GM21367 (cell line): ENCODE data around the gene SUPT3H.

Experiments used
- ATAC-seq: cut with Tn5 transposase; IDR thresholded peaks from one replicate; pipeline ENCODE4 v1.9.1; 2021; ENCODE audit not compliant: unreplicated experiment

SUPT3H gene

GRCh38 chr6:45129051-45129450 lies 248.7 kb downstream of the SUPT3H start:
- ATAC-seq: no peak

- ATAC-seq: no peak
These were observed 250.5 kb downstream of the SUPT3H start for GRCh38 chr6:45127185-45127584.

- no peak for ATAC-seq
These were observed 251.7 kb downstream of the SUPT3H start for GRCh38 chr6:45126033-45126432.

GRCh38 chr6:45123023-45123422 lies 254.7 kb downstream of the SUPT3H start:
- no peak for ATAC-seq

- no peak for ATAC-seq
These were observed 259.0 kb downstream of the SUPT3H start for GRCh38 chr6:45118754-45119153.

GRCh38 chr6:45116714-45117410 lies 260.9 kb downstream of the SUPT3H start:
- no peak for ATAC-seq

GRCh38 chr6:45115696-45116095 lies 262.0 kb downstream of the SUPT3H start:
- no peak for ATAC-seq

- ATAC-seq: no peak
These were observed 265.0 kb downstream of the SUPT3H start for GRCh38 chr6:45112711-45113110.

- no peak for ATAC-seq
These were observed 268.2 kb downstream of the SUPT3H start for GRCh38 chr6:45109551-45109950.

GRCh38 chr6:45105170-45105820 lies 272.4 kb downstream of the SUPT3H start:
- ATAC-seq: no peak

- ATAC-seq: no peak
These were observed 273.3 kb downstream of the SUPT3H start for GRCh38 chr6:45104429-45104828.

GRCh38 chr6:45098256-45098655 lies 279.5 kb downstream of the SUPT3H start:
- ATAC-seq: no peak

GRCh38 chr6:45094831-45095230 lies 282.9 kb downstream of the SUPT3H start:
- no peak for ATAC-seq

- ATAC-seq: no peak
These were observed 285.6 kb downstream of the SUPT3H start for GRCh38 chr6:45092135-45092534.

- ATAC-seq: no peak
These were observed 291.2 kb downstream of the SUPT3H start for GRCh38 chr6:45086360-45087084.

- no peak for ATAC-seq
These were observed 293.5 kb downstream of the SUPT3H start for GRCh38 chr6:45084257-45084656.

GRCh38 chr6:45082091-45082490 lies 295.6 kb downstream of the SUPT3H start:
- ATAC-seq: no peak

- ATAC-seq: no peak
These were observed 296.1 kb downstream of the SUPT3H start for GRCh38 chr6:45081634-45082033.

GRCh38 chr6:45078432-45078831 lies 299.3 kb downstream of the SUPT3H start:
- ATAC-seq: no peak

- no peak for ATAC-seq
These were observed 301.4 kb downstream of the SUPT3H start for GRCh38 chr6:45076217-45076930.

- ATAC-seq: no peak
These were observed 302.5 kb downstream of the SUPT3H start for GRCh38 chr6:45075246-45075645.
